Vagina (tissue), 2 donors: ENCODE data around the gene FBXL20.

Experiments used
- CTCF ChIP-seq, 3 experiments: fragments of 450-650 bp in 2 of 3; fragments of 200-600 bp in 1 of 3; sonication (generic) in 1 of 3; IDR thresholded peaks; one replicate each; pipeline ENCODE4 v1.5.1; 2017 to 2019; ENCODE audit warnings: antibody characterized with exemption in 3 of 3, mild to moderate bottlenecking in 2 of 3, moderate library complexity in 2 of 3
- POLR2A ChIP-seq, 2 donors: fragments of 450-650 bp; IDR thresholded peaks; one replicate each; pipeline ENCODE4 v1.6.1; 2017; ENCODE audit warnings: antibody characterized with exemption in 2 of 2, mild to moderate bottlenecking in 2 of 2, moderate library complexity in 2 of 2

GRCh38 chr17:39327109-39327508 is 74.3 kb downstream of the FBXL20 start:
- no peak for TF ChIP-seq CTCF (IDR thresholded peaks at IDR 0.05)
- no peak for TF ChIP-seq POLR2A (IDR thresholded peaks at IDR 0.05)
